IMR-90 (cell line): ENCODE results near the gene MYL4. TPM values are rescaled to one million over a fixed set of nuclear protein-coding genes. Genes with fewer than 3 reads are reported as not detected.

Source experiments
- ATAC-seq: fragments of 200-7000 bp; cut with Tn5 transposase; 2 replicates; pipeline ENCODE4 v1.9.1; 2020; ENCODE audit warnings: low read depth, mild to moderate bottlenecking, moderate library complexity
- BruUV-seq: library from RNA; stranded (reverse); fragments of 400-500 nt; replicated peaks from 2 replicates; lab custom pipeline; 2021; lab: Mats Ljungman, UMichigan
- CTCF ChIA-PET: fragments of 300-600 bp; formaldehyde crosslinking; extraction: SDS; loops from one replicate; lab custom pipeline; 2021; ENCODE audit warnings: antibody characterized with exemption; lab: Yijun Ruan, JAX
- POLR2A ChIA-PET: fragments of 300-600 bp; sonication (Branson Sonifier 250); formaldehyde crosslinking; loops from one replicate; lab custom pipeline; 2022; ENCODE audit warnings: antibody characterized with exemption; ENCODE audit not compliant: unreplicated experiment; lab: Charles Lee
- DNase-seq: peaks from one replicate; pipeline ENCODE4 v3.0.0; 2013
- H2AFZ ChIP-seq: replicated peaks from 2 replicates; pipeline ENCODE3; 2013; ENCODE audit warnings: low read length, mild to moderate bottlenecking; ENCODE audit not compliant: poor library complexity
- H2AK5ac ChIP-seq: 2 replicates; pipeline ENCODE4 v1.6.1; 2013; ENCODE audit warnings: low read depth, low read length, inconsistent platforms
- H2AK9ac ChIP-seq: replicated peaks from 2 replicates; pipeline ENCODE3; 2013; ENCODE audit warnings: mild to moderate bottlenecking, low read depth, low read length, moderate library complexity; ENCODE audit not compliant: poor library complexity
- H2BK120ac ChIP-seq: 2 replicates; pipeline ENCODE4 v1.6.1; 2013; ENCODE audit warnings: low read depth, low read length, inconsistent platforms
- H2BK15ac ChIP-seq: 3 replicates; pipeline ENCODE4 v1.6.1; 2013; ENCODE audit warnings: low read depth, low read length, inconsistent platforms
- H2BK20ac ChIP-seq: 2 replicates; pipeline ENCODE4 v1.6.1; 2013; ENCODE audit warnings: low read depth, mild to moderate bottlenecking, inconsistent platforms, low read length, moderate library complexity
- H2BK5ac ChIP-seq: 2 replicates; pipeline ENCODE4 v1.6.1; 2013; ENCODE audit warnings: mild to moderate bottlenecking, low read depth, low read length, inconsistent platforms; ENCODE audit not compliant: poor library complexity, severe bottlenecking
- H3K14ac ChIP-seq: replicated peaks from 2 replicates; pipeline ENCODE4 v1.6.1; 2013; ENCODE audit warnings: low read depth, low read length, inconsistent platforms
- H3K18ac ChIP-seq: 2 replicates; pipeline ENCODE4 v1.6.1; 2013; ENCODE audit warnings: low read depth, low read length, control low read depth
- H3K23ac ChIP-seq: 2 replicates; pipeline ENCODE4 v1.6.1; 2013; ENCODE audit warnings: low read depth, low read length, inconsistent platforms
- H3K27ac ChIP-seq: 2 replicates; pipeline ENCODE4 v1.5.1; 2013; ENCODE audit warnings: mild to moderate bottlenecking, control low read depth, low read length; ENCODE audit not compliant: insufficient read depth
- H3K27me3 ChIP-seq: 2 replicates; pipeline ENCODE4 v1.6.1; 2013; ENCODE audit warnings: low read length; ENCODE audit not compliant: control insufficient read depth, insufficient read depth
- H3K36me3 ChIP-seq: 2 replicates; pipeline ENCODE4 v1.6.1; 2013; ENCODE audit warnings: low read length, mixed read lengths; ENCODE audit not compliant: control insufficient read depth, insufficient read depth
- H3K4ac ChIP-seq: 2 replicates; pipeline ENCODE4 v1.6.1; 2013; ENCODE audit warnings: low read depth, low read length, inconsistent platforms
- H3K4me1 ChIP-seq: 2 replicates; pipeline ENCODE4 v1.6.1; 2013; ENCODE audit warnings: low read length, mixed read lengths; ENCODE audit not compliant: control insufficient read depth, insufficient read depth
- H3K4me2 ChIP-seq: 2 replicates; pipeline ENCODE4 v1.6.1; 2013; ENCODE audit warnings: low read depth, mild to moderate bottlenecking, control low read depth, low read length, moderate library complexity
- H3K4me3 ChIP-seq: 2 replicates; pipeline ENCODE4 v1.5.1; 2013; ENCODE audit warnings: low read depth, mild to moderate bottlenecking, control low read depth, low read length, moderate library complexity; ENCODE audit not compliant: insufficient read depth
- H3K56ac ChIP-seq: 2 replicates; pipeline ENCODE4 v1.6.1; 2013; ENCODE audit warnings: low read length, inconsistent platforms; ENCODE audit not compliant: insufficient read depth; ENCODE audit errors: extremely low read depth
- H3K79me1 ChIP-seq, 2 experiments: 2 replicates each; pipeline ENCODE4 v1.6.1; 2013; ENCODE audit warnings: low read length in 2 of 2, inconsistent platforms in 1 of 2, low read depth in 1 of 2
- H3K9ac ChIP-seq: 2 replicates; pipeline ENCODE4 v1.6.1; 2013; ENCODE audit warnings: low read depth, low read length, control low read depth
- H3K9me1 ChIP-seq: 2 replicates; pipeline ENCODE4 v1.6.1; 2013; ENCODE audit warnings: low read length, inconsistent platforms; ENCODE audit not compliant: insufficient read depth
- H3K9me3 ChIP-seq: 2 replicates; pipeline ENCODE4 v1.6.1; 2013; ENCODE audit warnings: low read length; ENCODE audit not compliant: control insufficient read depth, insufficient read depth
- H4K20me1 ChIP-seq: 2 replicates; pipeline ENCODE4 v1.6.1; 2013; ENCODE audit warnings: low read length, inconsistent platforms; ENCODE audit not compliant: insufficient read depth
- H4K5ac ChIP-seq: 2 replicates; pipeline ENCODE4 v1.6.1; 2013; ENCODE audit warnings: mild to moderate bottlenecking, low read depth, low read length, control low read depth
- H4K8ac ChIP-seq, 2 experiments: 2 replicates each; pipeline ENCODE4 v1.6.1; 2013; ENCODE audit warnings: low read depth in 2 of 2, low read length in 2 of 2, control low read depth in 1 of 2, inconsistent platforms in 1 of 2
- H4K91ac ChIP-seq: 2 replicates; pipeline ENCODE4 v1.6.1; 2013; ENCODE audit warnings: low read depth, low read length, inconsistent platforms; ENCODE audit not compliant: insufficient read depth
- BHLHE40 ChIP-seq: fragments of 150-350 bp; IDR thresholded peaks from 2 replicates; pipeline ENCODE4 v1.6.1; 2016; ENCODE audit warnings: mild to moderate bottlenecking, low read depth, low read length
- CEBPB ChIP-seq: IDR thresholded peaks from 2 replicates; pipeline ENCODE4 v1.6.1; 2012; ENCODE audit warnings: low read depth, low read length, improper control_type of control experiment
- CHD1 ChIP-seq: IDR thresholded peaks from 2 replicates; pipeline ENCODE4 v1.6.1; 2012; ENCODE audit warnings: low read depth, low read length, improper control_type of control experiment
- CTCF ChIP-seq: conservative IDR thresholded peaks from 2 replicates; pipeline ENCODE4 v1.5.1; 2012; ENCODE audit warnings: mild to moderate bottlenecking, low read depth, low read length, improper control_type of control experiment
- ELK1 ChIP-seq: fragments of 150-350 bp; IDR thresholded peaks from 2 replicates; pipeline ENCODE4 v1.6.1; 2016; ENCODE audit warnings: low read depth, mild to moderate bottlenecking, low read length, moderate library complexity, borderline replicate concordance
- FOS ChIP-seq: fragments of 150-350 bp; IDR thresholded peaks from 2 replicates; pipeline ENCODE4 v1.6.1; 2016; ENCODE audit warnings: low read depth, low read length
- MAFK ChIP-seq: IDR thresholded peaks from 2 replicates; pipeline ENCODE4 v1.6.1; 2012; ENCODE audit warnings: low read depth, low read length, improper control_type of control experiment
- MAZ ChIP-seq: IDR thresholded peaks from 2 replicates; pipeline ENCODE4 v1.6.1; 2012; ENCODE audit warnings: low read depth, mild to moderate bottlenecking, low read length, improper control_type of control experiment, moderate library complexity, borderline replicate concordance
- MXI1 ChIP-seq: IDR thresholded peaks from 2 replicates; pipeline ENCODE4 v1.6.1; 2012; ENCODE audit warnings: low read depth, mild to moderate bottlenecking, low read length, moderate library complexity, borderline replicate concordance
- NFE2L2 ChIP-seq: fragments of 150-350 bp; IDR thresholded peaks from 2 replicates; pipeline ENCODE4 v1.6.1; 2016; ENCODE audit warnings: low read depth, mild to moderate bottlenecking, low read length
- POLR2A ChIP-seq: IDR thresholded peaks from 2 replicates; pipeline ENCODE4 v1.6.1; 2012; ENCODE audit warnings: mild to moderate bottlenecking, low read depth, low read length
- RAD21 ChIP-seq: IDR thresholded peaks from 2 replicates; pipeline ENCODE4 v1.6.1; 2012; ENCODE audit warnings: low read length, improper control_type of control experiment
- RCOR1 ChIP-seq: IDR thresholded peaks from 2 replicates; pipeline ENCODE4 v1.6.1; 2012; ENCODE audit warnings: mild to moderate bottlenecking, low read length, improper control_type of control experiment; ENCODE audit not compliant: insufficient replicate concordance
- RFX5 ChIP-seq: IDR thresholded peaks from 2 replicates; pipeline ENCODE4 v1.8.0; 2012; ENCODE audit warnings: low read depth, mild to moderate bottlenecking, low read length, moderate library complexity
- SMC3 ChIP-seq: fragments of 150-350 bp; IDR thresholded peaks from 2 replicates; pipeline ENCODE4 v1.6.1; 2016; ENCODE audit warnings: low read depth, mild to moderate bottlenecking, antibody characterized with exemption, low read length, moderate library complexity
- USF2 ChIP-seq: fragments of 150-350 bp; IDR thresholded peaks from 2 replicates; pipeline ENCODE4 v1.6.1; 2017; ENCODE audit warnings: mild to moderate bottlenecking, antibody characterized with exemption, low read length, low read depth
- WGBS, 2 experiments: methylation state at CpG; one replicate each; pipeline versions ENCODE4 v1.1.5 to v1.1.7; 2013; ENCODE audit warnings: missing lambda C conversion rate in 2 of 2; ENCODE audit not compliant: insufficient read length in 1 of 2; ENCODE audit errors: extremely low coverage in 2 of 2; 5-methylcytosine and 5-hydroxymethylcytosine counted together
- dilution Hi-C: fragments of 300-500 bp; cut with HindIII; formaldehyde crosslinking; loops from one replicate; pipeline ENCODE4 v1.14.3; 2018; ENCODE audit warnings: low sequenced_read_pairs; ENCODE audit not compliant: unreplicated experiment
- in situ Hi-C: fragments of 300-500 bp; cut with MboI; formaldehyde crosslinking; loops from 3 replicates; pipeline ENCODE4 v1.14.3; 2019; ENCODE audit warnings: low sequenced_read_pairs, inconsistent platforms, mixed read lengths
- intact Hi-C: fragments of 100-400 bp; cut with micrococcal nuclease; formaldehyde crosslinking; loops from 2 replicates; pipeline ENCODE4 v1.10.0; 2022
- polyA plus RNA-seq, 3 experiments: library from polyadenylated mRNA; depleted of rRNA; stranded (reverse); fragments of >200 nt; gene quantifications; 2 replicates each; pipeline ENCODE4 v1.2.3, GENCODE V29; 2012; ENCODE audit warnings: low replicate concordance in 1 of 3
- total RNA-seq: library from RNA; depleted of rRNA; stranded (reverse); fragments of >200 nt; gene quantifications from 2 replicates; pipeline ENCODE4 v1.2.3, GENCODE V29; 2012

The MYL4 gene
- total and polyA plus RNA-seq, 2 of the 4 experiments (the other 2 are of a cell fraction), result not detected

- dilution Hi-C loops, result no loop called here
- Histone ChIP-seq H3K9me3 (no peaks in the 10 kb centered on the region), H3K4ac (peak overlapping the region; percentile 40), H4K8ac (peak overlapping the region; percentile 13 to 17; a peak in 1 of 4 replicates), H2AK9ac (no peak overlapping the region), H3K4me2 (no peak overlapping the region), H3K27me3 (no peaks in the 10 kb centered on the region), H2BK120ac (peak overlapping the region; percentile 62), H2AFZ (no peak overlapping the region), H2BK5ac (no peak overlapping the region), H3K56ac (no peak overlapping the region), H4K91ac (peak overlapping the region; percentile 29; the same call in 1 of the 2 replicates), H4K5ac (no peak overlapping the region), H3K23ac (peak overlapping the region; percentile 34; the same call in 1 of the 2 replicates), H3K9me1 (peaks cover 17% of the 10 kb centered on the region), H3K4me3 (no peak overlapping the region), H2AK5ac (peak overlapping the region; percentile 77), H2BK15ac (peak overlapping the region; percentile 40; the same call in 2 of the 3 replicates), H3K79me1 (peaks cover 0 to 6% of the 10 kb centered on the region in 2 experiments; a peak in 1 of 4 replicates), H3K18ac (no peak overlapping the region; the same call in 1 of the 2 replicates), H4K20me1 (no peaks in the 10 kb centered on the region), H3K9ac (no peak overlapping the region), H3K27ac (no peak overlapping the region), H3K36me3 (no peaks in the 10 kb centered on the region), H3K14ac (no peak overlapping the region; the same call in 1 of the 2 replicates), H2BK20ac (peak overlapping the region; percentile 62), H3K4me1 (peaks cover 28% of the 10 kb centered on the region)
- ATAC-seq (no peak), DNase-seq (no peak)
- intact Hi-C loops, result loop anchor here (2.0 kb wide), 1 partner anchor 387 kb away; no protein-coding TSS in a partner anchor
- 89% methylated on average over 1 of the region's 2 CpGs; no CpG with 5 or more reads in 1 of the 2 experiments for WGBS, 2 experiments
- ChIA-PET CTCF (no interaction called here), POLR2A (no interaction called here)
- BruUV-seq, result no TSS peak
- in situ Hi-C loops, result loop anchor here (10.0 kb wide), 1 partner anchor 387 kb away; no protein-coding TSS in a partner anchor
- TF ChIP-seq RCOR1 (no peak), MXI1 (no peak), USF2 (no peak), RAD21 (no peak), POLR2A (no peak), RFX5 (no peak), CHD1 (no peak), FOS (no peak), MAZ (no peak), ELK1 (no peak), CTCF (no peak), CEBPB (no peak), MAFK (no peak), NFE2L2 (no peak), BHLHE40 (no peak), SMC3 (no peak)
Observed at GRCh38 chr17:47227862-47228261, 18.7 kb downstream of the MYL4 start.
